ENCODE data around the gene SPC25. TPM values are rescaled to one million over a fixed set of nuclear protein-coding genes. Genes with fewer than 3 reads are reported as not detected.

Gene SPC25
- total RNA-seq, 1 donor from 2014 or later, result 6.0 TPM

- no peak for ATAC-seq
Observed at GRCh38 chr2:168835969-168836368, 54.3 kb downstream of the SPC25 start.

GRCh38 chr2:168831662-168832061 is 58.6 kb downstream of the SPC25 start:
- no peak for ATAC-seq

GRCh38 chr2:168830958-168831357 is 59.3 kb downstream of the SPC25 start:
- ATAC-seq, result no peak

- no peak for ATAC-seq
Observed at GRCh38 chr2:168825126-168825525, 65.1 kb downstream of the SPC25 start.

GRCh38 chr2:168821992-168822391 is 68.2 kb downstream of the SPC25 start:
- no peak for ATAC-seq

- ATAC-seq, result no peak
Observed at GRCh38 chr2:168821577-168821976, 68.7 kb downstream of the SPC25 start.

Other genes with a start within 250 kb of the SPC25 start
- 3.6 TPM for gene NOSTRIN, start 87.8 kb downstream of the SPC25 start, total RNA-seq
- gene G6PC2, start 10.9 kb upstream of the SPC25 start, total RNA-seq, result not detected
- gene ABCB11, start 140.9 kb upstream of the SPC25 start, total RNA-seq, result not detected
- 23.8 TPM for gene DHRS9, start 179.1 kb upstream of the SPC25 start, total RNA-seq